Naive thymus-derived CD4-positive, alpha-beta T cell (primary cell): ENCODE measurements around the gene FBXO34. TPM values are rescaled to one million over a fixed set of nuclear protein-coding genes. Genes with fewer than 3 reads are reported as not detected.
"Not testable (repeated sequence)": the region's sequence is repeated elsewhere in the genome, so short reads cannot be mapped to it uniquely, and the experiment has no call there.

ENCODE experiments used
- ATAC-seq: fragments of 150-1000 bp; cut with Tn5 transposase; 2 replicates; pipeline ENCODE4 v1.10.0; 2021; ENCODE audit warnings: mild to moderate bottlenecking, moderate library complexity
- CTCF ChIA-PET: fragments of 350-600 bp; sonication (Branson Sonifier 250); formaldehyde crosslinking; loops from one replicate; lab custom pipeline; 2021; ENCODE audit warnings: antibody characterized with exemption; lab: Charles Lee
- POLR2A ChIA-PET: fragments of 350-600 bp; sonication (Branson Sonifier 250); formaldehyde crosslinking; loops from one replicate; lab custom pipeline; 2021; ENCODE audit warnings: antibody characterized with exemption, inconsistent platforms; lab: Charles Lee
- DNase-seq, 9 donors: peaks; one replicate each; pipeline versions ENCODE4 v3.0.0 to v3.0.0-alpha.2; 2020 to 2022; ENCODE audit warnings: mixed read lengths in 1 of 9
- H3K27ac ChIP-seq: one replicate; pipeline ENCODE4 v1.7.0; 2013; ENCODE audit warnings: mild to moderate bottlenecking, low read depth, low read length, moderate library complexity
- H3K27me3 ChIP-seq, 2 donors: one replicate each; pipeline ENCODE4 v1.7.0; 2013; ENCODE audit warnings: low read length in 2 of 2, mild to moderate bottlenecking in 2 of 2, moderate library complexity in 2 of 2; ENCODE audit not compliant: control insufficient read depth in 2 of 2, insufficient read depth in 2 of 2
- H3K36me3 ChIP-seq, 3 experiments: 1 replicate in 2 of 3; 2 replicates in 1 of 3; pipeline ENCODE4 v1.7.0; 2013; ENCODE audit warnings: low read length in 3 of 3, mild to moderate bottlenecking in 3 of 3, moderate library complexity in 1 of 3; ENCODE audit not compliant: insufficient read depth in 3 of 3, control insufficient read depth in 2 of 3
- H3K4me1 ChIP-seq, 2 donors: one replicate each; pipeline ENCODE4 v1.7.0; 2013; ENCODE audit warnings: low read length in 2 of 2, mild to moderate bottlenecking in 2 of 2, moderate library complexity in 1 of 2; ENCODE audit not compliant: control insufficient read depth in 2 of 2, insufficient read depth in 2 of 2
- H3K4me3 ChIP-seq: 2 replicates; pipeline ENCODE4 v1.7.0; 2013; ENCODE audit warnings: mild to moderate bottlenecking, low read length
- H3K9me3 ChIP-seq, 3 experiments: 1 replicate in 2 of 3; 2 replicates in 1 of 3; pipeline ENCODE4 v1.7.0; 2013; ENCODE audit warnings: low read length in 3 of 3; ENCODE audit not compliant: control insufficient read depth in 2 of 3
- H3K27ac Mint-ChIP-seq, 9 donors: one replicate each; pipeline ENCODE4 v1.8.0; 2020 to 2022; ENCODE audit warnings: mixed read lengths in 9 of 9, mild to moderate bottlenecking in 8 of 9, moderate library complexity in 5 of 9, inconsistent platforms in 2 of 9
- H3K27me3 Mint-ChIP-seq, 5 donors: one replicate each; pipeline ENCODE4 v1.8.0; 2021 to 2022; ENCODE audit warnings: mixed read lengths in 5 of 5, mild to moderate bottlenecking in 1 of 5
- H3K36me3 Mint-ChIP-seq, 5 donors: one replicate each; pipeline ENCODE4 v1.8.0; 2020 to 2022; ENCODE audit warnings: mixed read lengths in 5 of 5, mild to moderate bottlenecking in 3 of 5, inconsistent platforms in 1 of 5
- H3K4me1 Mint-ChIP-seq, 7 donors: one replicate each; pipeline ENCODE4 v1.8.0; 2020 to 2022; ENCODE audit warnings: mixed read lengths in 7 of 7, mild to moderate bottlenecking in 3 of 7, inconsistent platforms in 1 of 7
- H3K4me3 Mint-ChIP-seq, 10 donors: one replicate each; pipeline ENCODE4 v1.8.0; 2020 to 2022; ENCODE audit warnings: mild to moderate bottlenecking in 10 of 10, mixed read lengths in 10 of 10, moderate library complexity in 6 of 10, inconsistent platforms in 2 of 10
- H3K9me3 Mint-ChIP-seq, 11 donors: one replicate each; pipeline ENCODE4 v1.8.0; 2020 to 2022; ENCODE audit warnings: mixed read lengths in 11 of 11, mild to moderate bottlenecking in 4 of 11, inconsistent platforms in 1 of 11, moderate library complexity in 1 of 11
- intact Hi-C, 2 donors: fragments of 100-400 bp; cut with micrococcal nuclease; formaldehyde crosslinking; loops; one replicate each; pipeline ENCODE4 v1.15.1; 2023
- polyA plus RNA-seq, 2 donors: library from polyadenylated mRNA; unstranded; fragments of 300-500 nt; fragmentation: Illumina TruSeq; gene quantifications; one replicate each; pipeline ENCODE4 v1.2.3, GENCODE V29; 2021
- total RNA-seq, 6 experiments: library from RNA in 5 of 6; stranded (reverse) in 5 of 6; gene quantifications; 1 replicate in 5 of 6; 2 replicates in 1 of 6; pipeline ENCODE4 v1.2.3 and lab custom pipeline; 2021 to 2026

Gene FBXO34
- total and polyA plus RNA-seq, 7 experiments from 2014 or later, result 22.0 to 42.1 (median 25.8) TPM

- ChIA-PET POLR2A (no interaction called here), CTCF (no interaction called here)
- Mint-ChIP-seq H3K36me3 (peaks cover 18 to 49% (median 42%) of the 10 kb centered on the region in 5 donors), H3K9me3 (no peaks in the 10 kb centered on the region), H3K27me3 (no peaks in the 10 kb centered on the region), H3K4me3 (no peak overlapping the region), H3K4me1 (peaks cover 12 to 40% (median 30%) of the 10 kb centered on the region in 7 donors), H3K27ac (peak overlapping the region in 7 of 9 donors; percentile 2 to 93 (median 67))
- intact Hi-C loops, result no loop called here
- no peak for DNase-seq
- no peaks in the 10 kb centered on the region for H3K9me3 ChIP-seq
- peaks cover 12 to 20% of the 10 kb centered on the region in 2 donors for H3K4me1 ChIP-seq
- peaks cover 0 to 53% (median 0%) of the 10 kb centered on the region in 3 experiments for H3K36me3 ChIP-seq
- H3K27ac ChIP-seq, result no peak overlapping the region
- ATAC-seq, result no peak
- no peak overlapping the region for H3K4me3 ChIP-seq
- H3K27me3 ChIP-seq, result no peaks in the 10 kb centered on the region
Measured at GRCh38 chr14:55377236-55377635, 106.0 kb downstream of the FBXO34 start.

DNA sequence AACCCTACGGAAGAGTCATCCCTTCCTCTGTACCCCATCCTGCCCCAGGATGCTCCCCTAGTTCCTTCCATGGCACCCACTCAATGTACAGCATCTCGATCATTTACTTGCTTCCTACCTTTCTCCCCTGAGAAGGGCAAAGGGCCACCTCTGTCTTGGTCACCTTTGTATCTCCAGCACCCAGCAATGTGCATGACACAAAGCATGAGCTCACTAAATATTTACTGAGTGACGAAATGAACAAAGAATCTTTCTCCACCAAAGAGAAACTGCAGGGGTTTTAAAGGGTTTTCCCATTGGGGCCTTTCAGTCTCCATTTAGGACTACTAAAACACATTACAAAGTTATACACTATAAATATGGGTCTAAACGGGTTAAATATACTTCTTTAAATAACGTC is 109.8 kb downstream of the FBXO34 start:
- ChIA-PET CTCF (interaction anchor here (0.5 to 1.7 kb wide), 3 partner anchors 76 to 1246 kb away, joined by 3 to 4 read pairs (median 3); no protein-coding TSS in a partner anchor), POLR2A (no interaction called here)
- intact Hi-C loops, result no loop called here
- Mint-ChIP-seq H3K27me3 (no peaks in the 10 kb centered on the region), H3K4me1 (peaks cover 0 to 13% (median 5%) of the 10 kb centered on the region in 7 donors), H3K9me3 (no peaks in the 10 kb centered on the region), H3K4me3 (no peak overlapping the region), H3K27ac (no peak overlapping the region), H3K36me3 (peaks cover 13 to 61% (median 41%) of the 10 kb centered on the region in 5 donors)
- no peaks in the 10 kb centered on the region for H3K27me3 ChIP-seq
- H3K9me3 ChIP-seq, result no peaks in the 10 kb centered on the region
- no peaks in the 10 kb centered on the region for H3K4me1 ChIP-seq
- H3K4me3 ChIP-seq, result no peak overlapping the region
- DNase-seq (no peak), ATAC-seq (no peak)
- H3K36me3 ChIP-seq, result peaks cover 0 to 72% (median 0%) of the 10 kb centered on the region in 3 experiments
- no peak overlapping the region for H3K27ac ChIP-seq

DNA sequence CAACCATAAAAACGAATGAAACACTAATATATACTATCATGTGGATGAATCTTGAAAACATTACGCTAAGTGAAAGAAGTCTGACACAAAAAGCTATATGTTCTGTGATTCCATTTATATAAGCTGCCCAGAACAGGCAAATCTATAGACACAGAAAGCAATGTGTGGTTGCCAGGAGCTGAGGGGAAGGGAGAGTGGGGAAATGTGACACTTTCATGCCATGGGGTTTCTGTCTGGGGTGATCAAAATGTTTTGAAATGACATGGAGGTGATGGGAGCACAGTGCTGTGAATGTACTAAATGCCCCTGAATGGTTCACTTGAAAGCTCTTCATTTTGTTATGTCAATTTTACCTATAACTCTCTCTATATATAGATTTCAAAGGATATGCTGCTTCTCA is 110.3 kb downstream of the FBXO34 start:
- Histone ChIP-seq H3K36me3 (peaks cover 0 to 72% (median 0%) of the 10 kb centered on the region in 3 experiments), H3K27ac (no peak overlapping the region), H3K4me3 (no peak overlapping the region), H3K4me1 (peaks cover 0 to 2% of the 10 kb centered on the region in 2 donors), H3K9me3 (no peaks in the 10 kb centered on the region), H3K27me3 (no peaks in the 10 kb centered on the region)
- Mint-ChIP-seq H3K4me1 (peaks cover 0 to 18% (median 2%) of the 10 kb centered on the region in 7 donors), H3K36me3 (peaks cover 9 to 56% (median 35%) of the 10 kb centered on the region in 5 donors), H3K27ac (peak overlapping the region in 1 of 9 donors; percentile 26), H3K4me3 (no peak overlapping the region), H3K27me3 (no peaks in the 10 kb centered on the region), H3K9me3 (no peaks in the 10 kb centered on the region)
- ChIA-PET CTCF (interaction anchor here (0.5 to 1.7 kb wide), 2 partner anchors 109 to 1246 kb away, joined by 3 to 4 read pairs; no protein-coding TSS in a partner anchor), POLR2A (no interaction called here)
- intact Hi-C loops, result no loop called here
- DNase-seq (no peak), ATAC-seq (no peak)

- H3K4me1 ChIP-seq, result peaks cover 0 to 5% of the 10 kb centered on the region in 2 donors
- H3K4me3 ChIP-seq, result no peak overlapping the region
- peaks cover 0 to 74% (median 0%) of the 10 kb centered on the region in 3 experiments for H3K36me3 ChIP-seq
- no peaks in the 10 kb centered on the region for H3K27me3 ChIP-seq
- no peaks in the 10 kb centered on the region for H3K27me3 Mint-ChIP-seq
- ATAC-seq (no peak), DNase-seq (no peak)
- peaks cover 14 to 53% (median 34%) of the 10 kb centered on the region in 5 donors for H3K36me3 Mint-ChIP-seq
- POLR2A ChIA-PET, result no interaction called here
- intact Hi-C loops, result no loop called here
- H3K9me3 Mint-ChIP-seq, result peaks cover 0 to 1% (median 0%) of the 10 kb centered on the region in 11 donors
- CTCF ChIA-PET, result interaction anchor here (1.7 kb wide), 1 partner anchor 110 kb away, joined by 4 read pairs; no protein-coding TSS in a partner anchor
- H3K4me3 Mint-ChIP-seq, result no peak overlapping the region
- no peak overlapping the region for H3K27ac Mint-ChIP-seq
- peaks cover 0 to 26% (median 5%) of the 10 kb centered on the region in 7 donors for H3K4me1 Mint-ChIP-seq
- H3K9me3 ChIP-seq, result no peaks in the 10 kb centered on the region
- H3K27ac ChIP-seq, result no peak overlapping the region
Measured at GRCh38 chr14:55382483-55382882, 111.3 kb downstream of the FBXO34 start.

DNA sequence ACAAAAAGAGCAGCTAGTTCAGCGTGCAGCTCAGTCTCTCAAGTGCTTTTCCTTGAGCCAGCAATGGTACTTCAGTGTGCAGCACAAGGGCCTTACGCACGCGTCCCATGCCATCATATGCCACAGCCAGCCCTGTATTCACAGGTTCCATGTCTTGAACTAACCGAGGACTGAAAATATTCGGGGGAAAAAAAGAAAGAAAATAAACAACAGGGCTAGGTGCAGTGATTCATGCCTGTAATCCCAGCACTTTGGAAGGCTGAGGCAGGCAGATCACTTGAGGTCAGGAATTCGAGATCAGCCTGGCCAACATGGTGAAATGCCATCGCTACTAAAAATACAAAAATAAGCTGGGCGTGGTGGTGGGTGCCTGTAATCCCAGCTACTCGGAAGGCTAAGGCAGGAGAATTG is 111.8 kb downstream of the FBXO34 start:
- H3K36me3 Mint-ChIP-seq, result peaks cover 14 to 52% (median 31%) of the 10 kb centered on the region in 5 donors
- H3K4me3 Mint-ChIP-seq, H3K27me3 Mint-ChIP-seq, ATAC-seq, H3K27me3 ChIP-seq, DNase-seq, H3K9me3 ChIP-seq, H3K27ac ChIP-seq, POLR2A ChIA-PET, H3K9me3 Mint-ChIP-seq, intact Hi-C loops, H3K4me3 ChIP-seq, H3K4me1 ChIP-seq: not testable (repeated sequence)
- H3K27ac Mint-ChIP-seq, result peak overlapping the region in 1 of 9 donors; percentile 2
- peaks cover 0 to 28% (median 6%) of the 10 kb centered on the region in 7 donors for H3K4me1 Mint-ChIP-seq
- CTCF ChIA-PET, result interaction anchor here (0.6 kb wide), 1 partner anchor 404 kb away, joined by 3 read pairs; no protein-coding TSS in a partner anchor
- peaks cover 0 to 72% (median 0%) of the 10 kb centered on the region in 3 experiments for H3K36me3 ChIP-seq

GRCh38 chr14:55383541-55384140 is 112.4 kb downstream of the FBXO34 start:
- Mint-ChIP-seq H3K36me3 (peaks cover 14 to 53% (median 33%) of the 10 kb centered on the region in 5 donors), H3K4me1 (peaks cover 0 to 32% (median 8%) of the 10 kb centered on the region in 7 donors), H3K27ac (peak overlapping the region in 6 of 9 donors; percentile 2 to 50 (median 15)), H3K4me3 (no peak overlapping the region), H3K27me3 (no peaks in the 10 kb centered on the region), H3K9me3 (peaks cover 0 to 1% (median 0%) of the 10 kb centered on the region in 11 donors)
- POLR2A ChIA-PET, result interaction anchor here (0.6 kb wide), 1 partner anchor 89 kb away, joined by 4 read pairs; no protein-coding TSS in a partner anchor
- Histone ChIP-seq H3K9me3 (no peaks in the 10 kb centered on the region), H3K4me1 (peaks cover 0 to 5% of the 10 kb centered on the region in 2 donors), H3K4me3 (no peak overlapping the region), H3K36me3 (peaks cover 0 to 72% (median 0%) of the 10 kb centered on the region in 3 experiments), H3K27me3 (no peaks in the 10 kb centered on the region), H3K27ac (no peak overlapping the region)
- ATAC-seq (peak; percentile 29), DNase-seq (no peak)
- CTCF ChIA-PET, result interaction anchor here (0.6 kb wide), 2 partner anchors 38 to 405 kb away, joined by 3 read pairs; no protein-coding TSS in a partner anchor
- intact Hi-C loops, result no loop called here
